HCT116 (cell line): Measurements from ENCODE around the gene IYD. TPM values are rescaled to one million over a fixed set of nuclear protein-coding genes. Genes with fewer than 3 reads are reported as not detected.

Experiments used
- ATAC-seq: fragments of 200-7000 bp; cut with Tn5 transposase; 2 replicates; pipeline ENCODE4 v1.9.1; 2020; ENCODE audit warnings: mild to moderate bottlenecking, moderate library complexity
- BruUV-seq: library from RNA; stranded (reverse); fragments of 400-500 nt; replicated peaks from 2 replicates; lab custom pipeline; 2021; lab: Mats Ljungman, UMichigan
- CTCF ChIA-PET: fragments of 300-600 bp; sonication (Branson Sonifier 250); formaldehyde crosslinking; loops from one replicate; lab custom pipeline; 2021; ENCODE audit warnings: antibody characterized with exemption; lab: Charles Lee
- POLR2A ChIA-PET: fragments of 300-600, 350-600 bp; sonication (Branson Sonifier 250); formaldehyde crosslinking; loops from one replicate; lab custom pipeline; 2021; ENCODE audit warnings: antibody characterized with exemption; lab: Charles Lee
- RAD21 ChIA-PET, 2 experiments: fragments of 300-600 bp; sonication (Branson Sonifier 250); formaldehyde crosslinking; loops; one replicate each; lab custom pipeline; 2023; ENCODE audit warnings: low total read pairs in 2 of 2; ENCODE audit not compliant: uncharacterized antibody in 2 of 2, unreplicated experiment in 2 of 2, low non-redundant PET in 1 of 2; lab: Charles Lee
- DNase-seq: peaks from one replicate; pipeline ENCODE4 v3.0.0-alpha.2; 2010; ENCODE audit warnings: low read depth, low spot score
- H2AFZ ChIP-seq: fragments of 200-600 bp; shearing (Covaris generic), sonication (generic); 2 replicates; pipeline ENCODE4 v1.6.1; 2017; ENCODE audit warnings: low read depth, mixed run types, mixed read lengths, antibody characterized with exemption, low read length; ENCODE audit not compliant: poor library complexity, severe bottlenecking
- H3K27ac ChIP-seq: 2 replicates; pipeline ENCODE4 v1.5.1; 2012; ENCODE audit warnings: low read depth, low read length
- H3K27me3 ChIP-seq: fragments of 200-600 bp; sonication (generic); 2 replicates; pipeline ENCODE4 v1.6.1; 2016; ENCODE audit warnings: mixed run types, low read length, mixed read lengths; ENCODE audit not compliant: insufficient read depth
- H3K36me3 ChIP-seq, 2 experiments: fragments of 200-500 bp in 1 of 2; fragments of 200-600 bp in 1 of 2; sonication (Bioruptor generic) in 1 of 2; sonication (generic) in 1 of 2; 2 replicates each; pipeline versions ENCODE4 v1.5.1 to v1.6.1; 2014 to 2016; ENCODE audit warnings: low read length in 2 of 2, inconsistent platforms in 1 of 2, mixed read lengths in 1 of 2, mixed run types in 1 of 2; ENCODE audit not compliant: insufficient read depth in 2 of 2, control insufficient read depth in 1 of 2
- H3K4me1 ChIP-seq, 2 experiments: fragments of 200-600 bp in 1 of 2; sonication (generic) in 1 of 2; 2 replicates each; pipeline versions ENCODE4 v1.5.1 to v1.6.1; 2012 to 2017; ENCODE audit warnings: low read length in 2 of 2, inconsistent platforms in 1 of 2, mild to moderate bottlenecking in 1 of 2, mixed read lengths in 1 of 2, mixed run types in 1 of 2, moderate library complexity in 1 of 2; ENCODE audit not compliant: insufficient read depth in 2 of 2, control insufficient read depth in 1 of 2
- H3K4me2 ChIP-seq: fragments of 200-600 bp; sonication (generic); 2 replicates; pipeline ENCODE4 v1.6.1; 2017; ENCODE audit warnings: mixed run types, low read length, mixed read lengths
- H3K4me3 ChIP-seq, 2 experiments: fragments of 200-600 bp in 1 of 2; sonication (generic) in 1 of 2; replicated peaks in 1 of 2; 2 replicates each; pipeline ENCODE4 v1.5.1; 2011 to 2016; ENCODE audit warnings: low read length in 2 of 2, control low read depth in 1 of 2, low read depth in 1 of 2, mild to moderate bottlenecking in 1 of 2, mixed read lengths in 1 of 2, mixed run types in 1 of 2
- H3K79me2 ChIP-seq: fragments of 200-600 bp; sonication (generic); 2 replicates; pipeline ENCODE4 v1.6.1; 2017; ENCODE audit warnings: mild to moderate bottlenecking, mixed run types, low read length, moderate library complexity, mixed read lengths; ENCODE audit not compliant: insufficient read depth
- H3K9ac ChIP-seq: fragments of 200-600 bp; sonication (generic); 2 replicates; pipeline ENCODE4 v1.6.1; 2016; ENCODE audit warnings: low read length, mixed read lengths
- H3K9me2 ChIP-seq: fragments of 200-600 bp; sonication (generic), shearing (Covaris generic); 2 replicates; pipeline ENCODE4 v1.6.1; 2017; ENCODE audit warnings: mixed run types, mild to moderate bottlenecking, moderate library complexity; ENCODE audit not compliant: insufficient read depth
- H3K9me3 ChIP-seq, 2 experiments: fragments of 200-500 bp in 1 of 2; fragments of 200-600 bp in 1 of 2; sonication (Bioruptor generic) in 1 of 2; sonication (generic) in 1 of 2; 2 replicates each; pipeline ENCODE4 v1.6.1; 2014 to 2017; ENCODE audit warnings: low read length in 2 of 2, mixed read lengths in 2 of 2, inconsistent platforms in 1 of 2, low read depth in 1 of 2, mild to moderate bottlenecking in 1 of 2, mixed run types in 1 of 2, moderate library complexity in 1 of 2; ENCODE audit not compliant: control insufficient read depth in 1 of 2, insufficient read depth in 1 of 2
- H4K20me1 ChIP-seq: fragments of 200-600 bp; sonication (generic), shearing (Covaris generic); 2 replicates; pipeline ENCODE4 v1.6.1; 2017; ENCODE audit warnings: mixed run types, mild to moderate bottlenecking, moderate library complexity; ENCODE audit not compliant: insufficient read depth
- ATF3 ChIP-seq: IDR thresholded peaks from 2 replicates; pipeline ENCODE4 v1.6.1; 2012
- CBX3 ChIP-seq: IDR thresholded peaks from 2 replicates; pipeline ENCODE4 v1.6.1; 2012; ENCODE audit warnings: low read depth
- CEBPB ChIP-seq: IDR thresholded peaks from 2 replicates; pipeline ENCODE4 v1.6.1; 2012; ENCODE audit warnings: low read depth
- EGR1 ChIP-seq: IDR thresholded peaks from 2 replicates; pipeline ENCODE4 v1.6.1; 2012; ENCODE audit warnings: low read depth
- ELF1 ChIP-seq: IDR thresholded peaks from 2 replicates; pipeline ENCODE4 v1.6.1; 2012; ENCODE audit warnings: low read depth, borderline replicate concordance
- EZH2 ChIP-seq: fragments of 200-600 bp; sonication (generic); IDR thresholded peaks from 2 replicates; pipeline ENCODE4 v1.6.1; 2017; ENCODE audit warnings: antibody characterized with exemption, mixed run types
- EZH2phosphoT487 ChIP-seq: fragments of 200-600 bp; IDR thresholded peaks from 2 replicates; pipeline ENCODE4 v1.6.1; 2018; ENCODE audit warnings: antibody characterized with exemption, borderline replicate concordance
- FOSL1 ChIP-seq: IDR thresholded peaks from 2 replicates; pipeline ENCODE4 v1.6.1; 2012; ENCODE audit warnings: low read depth
- JUND ChIP-seq: IDR thresholded peaks from 2 replicates; pipeline ENCODE4 v1.6.1; 2012
- MAX ChIP-seq: IDR thresholded peaks from 2 replicates; pipeline ENCODE4 v1.6.1; 2012
- POLR2AphosphoS5 ChIP-seq: IDR thresholded peaks from 2 replicates; pipeline ENCODE4 v1.6.1; 2011; ENCODE audit warnings: mild to moderate bottlenecking, low read depth, low read length, moderate library complexity
- REST ChIP-seq: IDR thresholded peaks from 2 replicates; pipeline ENCODE4 v1.6.1; 2012; ENCODE audit warnings: low read depth
- SIN3A ChIP-seq: IDR thresholded peaks from 2 replicates; pipeline ENCODE4 v1.6.1; 2012; ENCODE audit warnings: low read depth
- TCF7L2 ChIP-seq: IDR thresholded peaks from 2 replicates; pipeline ENCODE4 v1.7.0; 2011; ENCODE audit warnings: borderline replicate concordance, inconsistent platforms; ENCODE audit not compliant: insufficient read depth, insufficient read length; ENCODE audit errors: extremely low read depth
- YY1 ChIP-seq: IDR thresholded peaks from 2 replicates; pipeline ENCODE4 v1.6.1; 2011; ENCODE audit warnings: low read length, low read depth, moderate library complexity, mild to moderate bottlenecking; ENCODE audit not compliant: insufficient replicate concordance; ENCODE audit errors: extremely low read depth
- ZFX ChIP-seq: fragments of 450-650 bp; IDR thresholded peaks from 2 replicates; pipeline ENCODE4 v1.6.1; 2017
- intact Hi-C: fragments of 100-400 bp; cut with micrococcal nuclease; formaldehyde crosslinking; loops from 2 replicates; pipeline ENCODE4 v1.10.0; 2022
- total RNA-seq: library from RNA; stranded (reverse); gene quantifications from one replicate; pipeline ENCODE4 v1.2.1, GENCODE V29; 2021; ENCODE audit not compliant: unreplicated experiment
- TF ChIP-seq, protein P1 (sequence below), 3 experiments: fragments of 200-600 bp in 1 of 3; sonication (generic) in 1 of 3; IDR thresholded peaks in 2 of 3; conservative IDR thresholded peaks in 1 of 3; 2 replicates each; pipeline ENCODE4 v1.5.1; 2012 to 2017; ENCODE audit warnings: low read depth in 2 of 3, low read length in 2 of 3, antibody characterized with exemption in 1 of 3, borderline replicate concordance in 1 of 3, control low read depth in 1 of 3, mild to moderate bottlenecking in 1 of 3, mixed read lengths in 1 of 3, mixed run types in 1 of 3, moderate library complexity in 1 of 3; ENCODE audit not compliant: insufficient read depth in 1 of 3
- TF ChIP-seq, protein P2 (sequence below): IDR thresholded peaks from 2 replicates; pipeline ENCODE4 v1.6.1; 2011; ENCODE audit warnings: mild to moderate bottlenecking, low read length, moderate library complexity; ENCODE audit not compliant: insufficient replicate concordance; ENCODE audit errors: extremely low read depth

IYD gene
- total RNA-seq, 1 experiment from 2014 or later, result not detected

- ChIA-PET RAD21 (no interaction called here), CTCF (no interaction called here), POLR2A (no interaction called here)
- no peak overlapping the region for H3K4me3 ChIP-seq
- H3K79me2 ChIP-seq, result no peaks in the 10 kb centered on the region
- no peaks in the 10 kb centered on the region for H3K27me3 ChIP-seq
- TF ChIP-seq FOSL1 (no peak), EZH2 (no peak), CEBPB (no peak), REST (no peak), CBX3 (no peak), JUND (no peak), ZFX (no peak), ELF1 (no peak), POLR2AphosphoS5 (no peak), EZH2phosphoT487 (no peak), ATF3 (no peak), TCF7L2 (no peak), SIN3A (no peak), YY1 (no peak), MAX (no peak), EGR1 (no peak)
- TF ChIP-seq, protein P1, sequence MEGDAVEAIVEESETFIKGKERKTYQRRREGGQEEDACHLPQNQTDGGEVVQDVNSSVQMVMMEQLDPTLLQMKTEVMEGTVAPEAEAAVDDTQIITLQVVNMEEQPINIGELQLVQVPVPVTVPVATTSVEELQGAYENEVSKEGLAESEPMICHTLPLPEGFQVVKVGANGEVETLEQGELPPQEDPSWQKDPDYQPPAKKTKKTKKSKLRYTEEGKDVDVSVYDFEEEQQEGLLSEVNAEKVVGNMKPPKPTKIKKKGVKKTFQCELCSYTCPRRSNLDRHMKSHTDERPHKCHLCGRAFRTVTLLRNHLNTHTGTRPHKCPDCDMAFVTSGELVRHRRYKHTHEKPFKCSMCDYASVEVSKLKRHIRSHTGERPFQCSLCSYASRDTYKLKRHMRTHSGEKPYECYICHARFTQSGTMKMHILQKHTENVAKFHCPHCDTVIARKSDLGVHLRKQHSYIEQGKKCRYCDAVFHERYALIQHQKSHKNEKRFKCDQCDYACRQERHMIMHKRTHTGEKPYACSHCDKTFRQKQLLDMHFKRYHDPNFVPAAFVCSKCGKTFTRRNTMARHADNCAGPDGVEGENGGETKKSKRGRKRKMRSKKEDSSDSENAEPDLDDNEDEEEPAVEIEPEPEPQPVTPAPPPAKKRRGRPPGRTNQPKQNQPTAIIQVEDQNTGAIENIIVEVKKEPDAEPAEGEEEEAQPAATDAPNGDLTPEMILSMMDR (IDR thresholded peaks at IDR 0.05 in 2 of 3, conservative IDR thresholded peaks at IDR 0.05 in 1 of 3; ENCODE audit: borderline replicate concordance in 1 of 3, insufficient read depth in 1 of 3, low read depth in 2 of 3, low read length in 2 of 3), result no peak
- TF ChIP-seq, protein P2, sequence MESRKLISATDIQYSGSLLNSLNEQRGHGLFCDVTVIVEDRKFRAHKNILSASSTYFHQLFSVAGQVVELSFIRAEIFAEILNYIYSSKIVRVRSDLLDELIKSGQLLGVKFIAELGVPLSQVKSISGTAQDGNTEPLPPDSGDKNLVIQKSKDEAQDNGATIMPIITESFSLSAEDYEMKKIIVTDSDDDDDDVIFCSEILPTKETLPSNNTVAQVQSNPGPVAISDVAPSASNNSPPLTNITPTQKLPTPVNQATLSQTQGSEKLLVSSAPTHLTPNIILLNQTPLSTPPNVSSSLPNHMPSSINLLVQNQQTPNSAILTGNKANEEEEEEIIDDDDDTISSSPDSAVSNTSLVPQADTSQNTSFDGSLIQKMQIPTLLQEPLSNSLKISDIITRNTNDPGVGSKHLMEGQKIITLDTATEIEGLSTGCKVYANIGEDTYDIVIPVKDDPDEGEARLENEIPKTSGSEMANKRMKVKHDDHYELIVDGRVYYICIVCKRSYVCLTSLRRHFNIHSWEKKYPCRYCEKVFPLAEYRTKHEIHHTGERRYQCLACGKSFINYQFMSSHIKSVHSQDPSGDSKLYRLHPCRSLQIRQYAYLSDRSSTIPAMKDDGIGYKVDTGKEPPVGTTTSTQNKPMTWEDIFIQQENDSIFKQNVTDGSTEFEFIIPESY, result no peak
- no TSS peak for BruUV-seq
- H3K9me3 ChIP-seq, result no peaks in the 10 kb centered on the region
- H3K9me2 ChIP-seq, result no peaks in the 10 kb centered on the region
- H3K9ac ChIP-seq, result no peak overlapping the region
- ATAC-seq (no peak), DNase-seq (no peak)
- no peak overlapping the region for H3K27ac ChIP-seq
- no peak overlapping the region for H3K4me2 ChIP-seq
- H4K20me1 ChIP-seq, result no peaks in the 10 kb centered on the region
- H3K4me1 ChIP-seq, result peaks cover 0 to 4% of the 10 kb centered on the region in 2 experiments; a peak in 1 of 4 replicates
- no peak overlapping the region for H2AFZ ChIP-seq
- no peaks in the 10 kb centered on the region for H3K36me3 ChIP-seq
- intact Hi-C loops, result no loop called here
Observed at GRCh38 chr6:150452428-150453243, 83.8 kb downstream of the IYD start.
